ENCODE data around the gene ZIC2.

GRCh38 chr13:99962242-99962641 lies 19.3 kb upstream of the ZIC2 start:
- TF ChIP-seq, protein P1, sequence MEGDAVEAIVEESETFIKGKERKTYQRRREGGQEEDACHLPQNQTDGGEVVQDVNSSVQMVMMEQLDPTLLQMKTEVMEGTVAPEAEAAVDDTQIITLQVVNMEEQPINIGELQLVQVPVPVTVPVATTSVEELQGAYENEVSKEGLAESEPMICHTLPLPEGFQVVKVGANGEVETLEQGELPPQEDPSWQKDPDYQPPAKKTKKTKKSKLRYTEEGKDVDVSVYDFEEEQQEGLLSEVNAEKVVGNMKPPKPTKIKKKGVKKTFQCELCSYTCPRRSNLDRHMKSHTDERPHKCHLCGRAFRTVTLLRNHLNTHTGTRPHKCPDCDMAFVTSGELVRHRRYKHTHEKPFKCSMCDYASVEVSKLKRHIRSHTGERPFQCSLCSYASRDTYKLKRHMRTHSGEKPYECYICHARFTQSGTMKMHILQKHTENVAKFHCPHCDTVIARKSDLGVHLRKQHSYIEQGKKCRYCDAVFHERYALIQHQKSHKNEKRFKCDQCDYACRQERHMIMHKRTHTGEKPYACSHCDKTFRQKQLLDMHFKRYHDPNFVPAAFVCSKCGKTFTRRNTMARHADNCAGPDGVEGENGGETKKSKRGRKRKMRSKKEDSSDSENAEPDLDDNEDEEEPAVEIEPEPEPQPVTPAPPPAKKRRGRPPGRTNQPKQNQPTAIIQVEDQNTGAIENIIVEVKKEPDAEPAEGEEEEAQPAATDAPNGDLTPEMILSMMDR (conservative IDR thresholded peaks at IDR 0.05) = no peak
- TF ChIP-seq EZH2 (IDR thresholded peaks at IDR 0.05; ENCODE audit: low read depth) = no peak

Measured in PC-9 (cell line).